Measurements from ENCODE around the gene PTPN7.

The PTPN7 gene

DNA sequence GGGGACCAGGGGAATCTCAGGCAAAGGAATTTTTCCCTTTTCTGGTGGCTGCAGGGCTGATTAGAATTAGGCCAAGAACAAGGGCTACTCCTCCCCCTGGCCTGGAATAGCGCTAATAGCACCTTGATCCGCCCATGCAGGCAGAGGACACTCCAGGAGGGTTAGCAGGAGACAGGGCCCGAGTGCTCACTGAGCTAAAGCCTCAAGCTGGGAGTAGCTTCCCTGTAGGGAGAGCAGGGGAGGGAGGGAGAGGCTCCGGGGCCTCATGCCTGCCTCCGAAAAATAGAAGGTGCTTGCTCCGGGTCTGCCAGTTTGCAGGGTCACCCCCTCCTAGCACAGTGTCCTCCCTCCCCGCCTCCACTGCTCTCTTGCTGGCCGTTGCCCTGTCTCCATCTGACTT, 3.8 kb downstream of the PTPN7 start:
- TF ChIP-seq EZH2phosphoT487 (conservative IDR thresholded peaks at IDR 0.05; ENCODE audit: low read length), result no peak
- TF ChIP-seq, protein P1, sequence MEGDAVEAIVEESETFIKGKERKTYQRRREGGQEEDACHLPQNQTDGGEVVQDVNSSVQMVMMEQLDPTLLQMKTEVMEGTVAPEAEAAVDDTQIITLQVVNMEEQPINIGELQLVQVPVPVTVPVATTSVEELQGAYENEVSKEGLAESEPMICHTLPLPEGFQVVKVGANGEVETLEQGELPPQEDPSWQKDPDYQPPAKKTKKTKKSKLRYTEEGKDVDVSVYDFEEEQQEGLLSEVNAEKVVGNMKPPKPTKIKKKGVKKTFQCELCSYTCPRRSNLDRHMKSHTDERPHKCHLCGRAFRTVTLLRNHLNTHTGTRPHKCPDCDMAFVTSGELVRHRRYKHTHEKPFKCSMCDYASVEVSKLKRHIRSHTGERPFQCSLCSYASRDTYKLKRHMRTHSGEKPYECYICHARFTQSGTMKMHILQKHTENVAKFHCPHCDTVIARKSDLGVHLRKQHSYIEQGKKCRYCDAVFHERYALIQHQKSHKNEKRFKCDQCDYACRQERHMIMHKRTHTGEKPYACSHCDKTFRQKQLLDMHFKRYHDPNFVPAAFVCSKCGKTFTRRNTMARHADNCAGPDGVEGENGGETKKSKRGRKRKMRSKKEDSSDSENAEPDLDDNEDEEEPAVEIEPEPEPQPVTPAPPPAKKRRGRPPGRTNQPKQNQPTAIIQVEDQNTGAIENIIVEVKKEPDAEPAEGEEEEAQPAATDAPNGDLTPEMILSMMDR (IDR thresholded peaks at IDR 0.05; ENCODE audit: insufficient read depth, low read length, poor library complexity, severe bottlenecking), result no peak
- Histone ChIP-seq H3K79me2 (ENCODE audit: insufficient read depth, low read length) (peaks cover 10% of the 10 kb centered on the region; the same call in 1 of the 2 replicates), H3K4me2 (ENCODE audit: low read depth, low read length, poor library complexity, severe bottlenecking) (no peak overlapping the region), H2AFZ (ENCODE audit: low read depth, low read length, severe bottlenecking) (no peak overlapping the region), H3K9me2 (replicated peaks; ENCODE audit: insufficient read depth, low read length) (no peaks in the 10 kb centered on the region), H3K27me3 (ENCODE audit: low read length) (no peaks in the 10 kb centered on the region), H4K20me1 (ENCODE audit: low read depth, low read length) (no peaks in the 10 kb centered on the region), H3K36me3 (ENCODE audit: low read length) (no peaks in the 10 kb centered on the region), H3K9ac (ENCODE audit: low read length) (no peak overlapping the region), H3F3A (ENCODE audit: insufficient read depth) (no peaks in the 10 kb centered on the region; the same call in 1 of the 2 replicates), H3K27ac (ENCODE audit: low read depth, low read length) (no peak overlapping the region), H3K9me3 (ENCODE audit: insufficient read depth, low read length) (no peaks in the 10 kb centered on the region), H3K4me3 (ENCODE audit: insufficient read depth, low read length, poor library complexity, severe bottlenecking) (no peak overlapping the region)

DNA sequence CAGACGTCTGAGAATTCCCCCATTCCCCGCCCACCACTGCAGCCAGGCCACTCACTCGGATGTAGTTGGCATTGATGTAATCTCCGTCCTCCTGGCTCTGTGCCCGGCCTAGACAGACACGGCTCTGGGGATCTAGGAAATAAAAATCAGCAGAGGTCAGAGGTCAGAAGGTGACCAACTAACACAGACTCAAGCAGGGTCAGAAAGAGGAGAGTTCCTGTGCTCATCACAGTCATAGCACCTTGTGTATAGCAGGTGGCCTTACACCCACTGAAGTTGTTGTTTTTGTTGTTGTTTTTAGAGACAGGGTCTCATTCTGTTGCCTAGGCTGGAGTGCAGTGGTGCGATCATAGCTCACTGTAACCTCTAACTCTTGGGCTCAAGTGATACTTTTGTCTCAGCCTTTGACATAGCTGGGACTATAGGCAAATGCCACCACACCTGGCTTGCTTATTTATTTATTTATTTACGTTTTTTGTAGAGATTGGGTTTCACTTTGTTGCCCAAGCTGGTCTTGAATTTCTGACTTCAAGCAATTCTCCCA, 4.9 kb downstream of the PTPN7 start:
- Histone ChIP-seq H3K9me3 (ENCODE audit: insufficient read depth, low read length) (no peaks in the 10 kb centered on the region), H3F3A (ENCODE audit: insufficient read depth) (no peaks in the 10 kb centered on the region; the same call in 1 of the 2 replicates), H4K20me1 (ENCODE audit: low read depth, low read length) (no peaks in the 10 kb centered on the region), H3K27ac (ENCODE audit: low read depth, low read length) (no peak overlapping the region), H3K4me3 (ENCODE audit: insufficient read depth, low read length, poor library complexity, severe bottlenecking) (no peak overlapping the region), H3K36me3 (ENCODE audit: low read length) (no peaks in the 10 kb centered on the region), H3K79me2 (ENCODE audit: insufficient read depth, low read length) (peaks cover 10% of the 10 kb centered on the region; the same call in 1 of the 2 replicates), H3K4me2 (ENCODE audit: low read depth, low read length, poor library complexity, severe bottlenecking) (no peak overlapping the region), H3K27me3 (ENCODE audit: low read length) (no peaks in the 10 kb centered on the region), H2AFZ (ENCODE audit: low read depth, low read length, severe bottlenecking) (no peak overlapping the region), H3K9ac (ENCODE audit: low read length) (no peak overlapping the region), H3K9me2 (replicated peaks; ENCODE audit: insufficient read depth, low read length) (no peaks in the 10 kb centered on the region)
- no peak for TF ChIP-seq EZH2phosphoT487 (conservative IDR thresholded peaks at IDR 0.05; ENCODE audit: low read length)
- TF ChIP-seq, protein P1 (IDR thresholded peaks at IDR 0.05; ENCODE audit: insufficient read depth, low read length, poor library complexity, severe bottlenecking), result no peak

DNA sequence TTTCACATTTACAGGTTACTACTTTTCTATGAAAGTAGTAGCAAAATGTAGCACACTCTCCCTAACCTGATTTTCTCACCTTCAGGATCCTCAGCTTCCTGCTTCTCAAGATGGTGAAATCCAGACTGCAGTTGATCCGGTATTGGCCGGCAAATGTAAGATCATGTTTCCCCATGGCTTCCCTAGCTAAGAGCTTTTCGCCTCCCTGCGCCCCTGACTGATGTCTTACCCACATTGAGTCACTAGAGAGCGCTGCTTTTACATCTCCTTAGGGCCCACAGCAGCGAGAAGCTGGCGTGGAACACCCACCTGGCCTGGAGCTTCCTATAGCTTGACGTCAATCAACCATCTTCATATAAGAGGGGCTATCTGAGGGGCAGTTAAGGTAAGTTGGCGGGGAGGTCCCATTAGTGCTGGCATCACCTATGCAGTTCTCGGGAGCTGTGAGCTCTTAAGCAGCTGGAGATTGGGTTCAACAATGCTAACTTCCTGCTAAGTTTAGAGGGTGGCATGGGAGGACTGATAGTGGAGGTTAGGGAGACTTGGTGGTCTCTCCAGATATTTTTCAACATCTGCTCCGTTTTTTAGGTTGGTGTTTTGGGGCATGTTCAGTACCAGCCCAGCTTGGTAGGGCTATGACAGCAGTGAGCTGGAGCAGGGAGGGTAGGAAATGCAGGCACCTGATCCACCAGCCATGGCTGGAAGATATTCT, 5.5 kb downstream of the PTPN7 start:
- Histone ChIP-seq H3K4me3 (ENCODE audit: insufficient read depth, low read length, poor library complexity, severe bottlenecking) (no peak overlapping the region), H3K27ac (ENCODE audit: low read depth, low read length) (no peak overlapping the region), H3K79me2 (ENCODE audit: insufficient read depth, low read length) (peaks cover 10% of the 10 kb centered on the region; the same call in 1 of the 2 replicates), H3K9ac (ENCODE audit: low read length) (no peak overlapping the region), H3K36me3 (ENCODE audit: low read length) (no peaks in the 10 kb centered on the region), H3K27me3 (ENCODE audit: low read length) (no peaks in the 10 kb centered on the region), H2AFZ (ENCODE audit: low read depth, low read length, severe bottlenecking) (no peak overlapping the region), H3K9me2 (replicated peaks; ENCODE audit: insufficient read depth, low read length) (no peaks in the 10 kb centered on the region), H4K20me1 (ENCODE audit: low read depth, low read length) (no peaks in the 10 kb centered on the region), H3F3A (ENCODE audit: insufficient read depth) (no peaks in the 10 kb centered on the region; the same call in 1 of the 2 replicates), H3K9me3 (ENCODE audit: insufficient read depth, low read length) (no peaks in the 10 kb centered on the region), H3K4me2 (ENCODE audit: low read depth, low read length, poor library complexity, severe bottlenecking) (no peak overlapping the region)
- TF ChIP-seq, protein P1 (IDR thresholded peaks at IDR 0.05; ENCODE audit: insufficient read depth, low read length, poor library complexity, severe bottlenecking), result peak; percentile 69
- no peak for TF ChIP-seq EZH2phosphoT487 (conservative IDR thresholded peaks at IDR 0.05; ENCODE audit: low read length)
